BLaER1 treated with 17β-estradiol and CSF1 and Interleukin-3, amounts not matched to agents 10 nM and 100 nM (cell line): ENCODE data around the gene MARCHF6.

Source experiments
- H3K27ac ChIP-seq, 11 experiments: shearing (Covaris generic); formaldehyde crosslinking; 2 replicates each; pipeline ENCODE4 v1.8.1; 2022
- H3K27me3 ChIP-seq, 11 experiments: shearing (Covaris generic); formaldehyde crosslinking; 2 replicates each; pipeline ENCODE4 v1.8.1; 2022
- H3K36me3 ChIP-seq, 11 experiments: shearing (Covaris generic); formaldehyde crosslinking; 2 replicates each; pipeline ENCODE4 v1.8.1; 2022
- H3K4me1 ChIP-seq, 10 experiments: shearing (Covaris generic); formaldehyde crosslinking; 2 replicates each; pipeline ENCODE4 v1.8.1; 2022
- H3K4me2 ChIP-seq, 11 experiments: shearing (Covaris generic); formaldehyde crosslinking; 2 replicates each; pipeline ENCODE4 v1.8.1; 2022
- H3K4me3 ChIP-seq, 10 experiments: shearing (Covaris generic); formaldehyde crosslinking; 2 replicates each; pipeline ENCODE4 v1.8.1; 2022
- H3K9ac ChIP-seq, 11 experiments: shearing (Covaris generic); formaldehyde crosslinking; 2 replicates each; pipeline ENCODE4 v1.8.1; 2022
- H3K9me3 ChIP-seq, 11 experiments: shearing (Covaris generic); formaldehyde crosslinking; replicated peaks in 1 of 11; 2 replicates each; pipeline ENCODE4 v1.8.1; 2022
- H4K20me1 ChIP-seq, 11 experiments: shearing (Covaris generic); formaldehyde crosslinking; 2 replicates each; pipeline ENCODE4 v1.8.1; 2022
- Cebpa-rat ChIP-seq, 11 experiments: shearing (Covaris generic); IDR thresholded peaks; 2 replicates each; pipeline ENCODE4 v1.8.1; 2022

The MARCHF6 gene

DNA sequence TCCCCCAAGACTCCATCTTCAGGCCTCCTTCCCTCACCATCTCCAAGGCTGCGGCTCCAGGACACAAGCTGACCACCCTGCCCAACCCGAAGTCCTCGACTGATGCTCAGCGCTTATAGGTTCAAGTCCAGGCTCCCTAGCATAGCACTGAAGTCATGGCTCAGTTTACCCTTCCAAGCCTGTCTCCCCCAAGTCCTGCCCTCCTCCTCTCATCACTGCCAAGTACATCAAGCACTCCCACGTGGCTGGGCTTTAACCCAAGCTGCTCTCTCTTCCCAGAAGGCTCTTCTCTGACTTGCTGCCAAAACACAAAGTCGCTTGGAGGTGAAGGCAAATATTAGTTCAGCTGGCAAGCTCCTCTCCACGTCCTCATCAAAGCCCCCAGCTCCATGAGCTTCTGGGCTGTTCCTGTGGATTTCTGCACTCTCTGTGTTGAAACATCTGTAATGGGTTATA lies 22.1 kb upstream of the MARCHF6 start:
- H3K36me3 ChIP-seq = peaks cover 0 to 6% (median 0%) of the 10 kb centered on the region in 11 experiments; a peak in 1 of 22 replicates
- H3K4me2 ChIP-seq = no peak overlapping the region

GRCh38 chr5:10332301-10332700 lies 21.2 kb upstream of the MARCHF6 start:
- Histone ChIP-seq H3K4me2 (no peak overlapping the region), H3K27me3 (peaks cover 28 to 48% (median 40%) of the 10 kb centered on the region in 11 experiments), H3K36me3 (peaks cover 0 to 6% (median 0%) of the 10 kb centered on the region in 11 experiments; a peak in 1 of 22 replicates), H3K4me3 (no peak overlapping the region), H3K4me1 (no peaks in the 10 kb centered on the region), H3K9me3 (peaks cover 18 to 29% (median 25%) of the 10 kb centered on the region in 11 experiments), H3K27ac (no peak overlapping the region), H4K20me1 (no peaks in the 10 kb centered on the region), H3K9ac (no peak overlapping the region)
- TF ChIP-seq Cebpa-rat (IDR thresholded peaks at IDR 0.05) = no peak

More for the DNA sequence above, 22.1 kb upstream of the MARCHF6 start:
- H3K27ac ChIP-seq = no peak overlapping the region
- no peak overlapping the region for H3K4me3 ChIP-seq
- H3K9me3 ChIP-seq = peaks cover 18 to 29% (median 25%) of the 10 kb centered on the region in 11 experiments
- no peaks in the 10 kb centered on the region for H4K20me1 ChIP-seq
- no peak overlapping the region for H3K9ac ChIP-seq
- H3K4me1 ChIP-seq = no peaks in the 10 kb centered on the region
- H3K27me3 ChIP-seq = peaks cover 28 to 48% (median 40%) of the 10 kb centered on the region in 11 experiments
- TF ChIP-seq Cebpa-rat (IDR thresholded peaks at IDR 0.05) = no peak

GRCh38 chr5:10333154-10334006 lies 20.1 kb upstream of the MARCHF6 start:
- H3K9ac ChIP-seq = no peak overlapping the region
- H3K27ac ChIP-seq = no peak overlapping the region
- no peak for TF ChIP-seq Cebpa-rat (IDR thresholded peaks at IDR 0.05)
- peaks cover 28 to 48% (median 40%) of the 10 kb centered on the region in 11 experiments for H3K27me3 ChIP-seq
- no peaks in the 10 kb centered on the region for H3K4me1 ChIP-seq
- H3K4me3 ChIP-seq = peak overlapping the region in 7 of 10 experiments; percentile 17 to 29 (median 22); a peak in 7 of 20 replicates
- peaks cover 18 to 29% (median 25%) of the 10 kb centered on the region in 11 experiments for H3K9me3 ChIP-seq
- H3K36me3 ChIP-seq = peaks cover 0 to 6% (median 0%) of the 10 kb centered on the region in 11 experiments; a peak in 1 of 22 replicates
- H4K20me1 ChIP-seq = no peaks in the 10 kb centered on the region
- no peak overlapping the region for H3K4me2 ChIP-seq

- Histone ChIP-seq H3K9ac (no peak overlapping the region), H3K27ac (no peak overlapping the region), H3K9me3 (peaks cover 18 to 29% (median 25%) of the 10 kb centered on the region in 11 experiments), H3K4me3 (no peak overlapping the region), H3K36me3 (peaks cover 0 to 6% (median 0%) of the 10 kb centered on the region in 11 experiments; a peak in 1 of 22 replicates), H3K27me3 (peaks cover 28 to 48% (median 40%) of the 10 kb centered on the region in 11 experiments), H4K20me1 (no peaks in the 10 kb centered on the region), H3K4me2 (no peak overlapping the region), H3K4me1 (no peaks in the 10 kb centered on the region)
- TF ChIP-seq Cebpa-rat (IDR thresholded peaks at IDR 0.05) = no peak
Measured at GRCh38 chr5:10334831-10335230, 18.7 kb upstream of the MARCHF6 start.

GRCh38 chr5:10335711-10336470 lies 17.6 kb upstream of the MARCHF6 start:
- Histone ChIP-seq H3K9ac (no peak overlapping the region), H3K9me3 (peaks cover 18 to 29% (median 25%) of the 10 kb centered on the region in 11 experiments), H3K27ac (no peak overlapping the region), H3K4me2 (no peak overlapping the region), H3K4me1 (no peaks in the 10 kb centered on the region), H4K20me1 (no peaks in the 10 kb centered on the region), H3K27me3 (peaks cover 28 to 46% (median 40%) of the 10 kb centered on the region in 11 experiments), H3K4me3 (no peak overlapping the region), H3K36me3 (peaks cover 0 to 6% (median 0%) of the 10 kb centered on the region in 11 experiments; a peak in 1 of 22 replicates)
- TF ChIP-seq Cebpa-rat (IDR thresholded peaks at IDR 0.05) = no peak

GRCh38 chr5:10337107-10337506 lies 16.4 kb upstream of the MARCHF6 start:
- peaks cover 26 to 37% (median 33%) of the 10 kb centered on the region in 11 experiments for H3K27me3 ChIP-seq
- no peak for TF ChIP-seq Cebpa-rat (IDR thresholded peaks at IDR 0.05)
- H3K36me3 ChIP-seq = peaks cover 0 to 6% (median 0%) of the 10 kb centered on the region in 11 experiments; a peak in 1 of 22 replicates
- H3K4me1 ChIP-seq = no peaks in the 10 kb centered on the region
- H3K9me3 ChIP-seq = peaks cover 18 to 28% (median 25%) of the 10 kb centered on the region in 11 experiments
- no peak overlapping the region for H3K4me2 ChIP-seq
- H3K27ac ChIP-seq = no peak overlapping the region
- no peak overlapping the region for H3K9ac ChIP-seq
- H3K4me3 ChIP-seq = no peak overlapping the region
- H4K20me1 ChIP-seq = no peaks in the 10 kb centered on the region

DNA sequence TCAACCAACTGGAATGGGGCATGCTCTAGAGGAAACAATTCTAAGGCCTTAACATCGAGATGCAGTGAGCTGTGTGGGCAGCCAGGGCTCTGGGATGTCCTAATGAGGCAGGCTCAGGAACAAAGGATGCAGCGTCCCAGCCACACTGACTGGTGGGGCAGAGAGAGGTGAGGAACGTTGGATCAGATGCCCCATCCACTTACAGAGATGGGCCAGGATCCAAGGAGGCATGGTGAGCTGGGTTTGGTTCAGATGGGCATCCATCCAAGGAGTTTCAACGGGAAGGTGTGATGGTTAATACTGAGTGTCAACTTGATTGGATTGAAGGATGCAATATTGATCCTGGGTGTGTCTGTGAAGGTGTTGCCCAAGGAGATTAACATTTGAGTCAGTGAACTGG lies 15.5 kb upstream of the MARCHF6 start:
- H3K27ac ChIP-seq = no peak overlapping the region
- no peaks in the 10 kb centered on the region for H4K20me1 ChIP-seq
- H3K4me1 ChIP-seq = no peaks in the 10 kb centered on the region
- H3K27me3 ChIP-seq = peaks cover 17 to 28% (median 24%) of the 10 kb centered on the region in 11 experiments
- no peak overlapping the region for H3K4me3 ChIP-seq
- no peak overlapping the region for H3K4me2 ChIP-seq
- H3K36me3 ChIP-seq = peaks cover 0 to 6% (median 0%) of the 10 kb centered on the region in 11 experiments; a peak in 1 of 22 replicates
- H3K9ac ChIP-seq = no peak overlapping the region
- H3K9me3 ChIP-seq = peaks cover 13 to 19% (median 17%) of the 10 kb centered on the region in 11 experiments
- no peak for TF ChIP-seq Cebpa-rat (IDR thresholded peaks at IDR 0.05)

- TF ChIP-seq Cebpa-rat (IDR thresholded peaks at IDR 0.05) = no peak
- Histone ChIP-seq H3K9ac (no peak overlapping the region), H3K36me3 (peaks cover 0 to under 1% (median 0%) of the 10 kb centered on the region in 11 experiments; a peak in 1 of 22 replicates), H3K4me2 (no peak overlapping the region), H3K9me3 (peaks cover 7 to 12% (median 10%) of the 10 kb centered on the region in 11 experiments), H3K4me1 (no peaks in the 10 kb centered on the region), H3K27me3 (peaks cover 10 to 21% (median 17%) of the 10 kb centered on the region in 11 experiments), H4K20me1 (no peaks in the 10 kb centered on the region), H3K27ac (no peak overlapping the region), H3K4me3 (no peak overlapping the region)
Measured at GRCh38 chr5:10338686-10339057, 14.8 kb upstream of the MARCHF6 start.
